OCI-LY7 (cell line): Measurements from ENCODE around the gene NR1H4.

ENCODE experiments used
- CTCF ChIP-seq: fragments of 200-600 bp; sonication (generic); conservative IDR thresholded peaks from 2 replicates; pipeline ENCODE4 v1.5.1; 2014; ENCODE audit warnings: mild to moderate bottlenecking, antibody characterized with exemption, low read length, moderate library complexity, mixed read lengths
- EZH2phosphoT487 ChIP-seq: fragments of 200-600 bp; sonication (generic); IDR thresholded peaks from 2 replicates; pipeline ENCODE4 v1.6.1; 2018; ENCODE audit warnings: low read depth, borderline replicate concordance, mild to moderate bottlenecking, mixed run types, antibody characterized with exemption, low read length, moderate library complexity, mixed read lengths

GRCh38 chr12:100521958-100522357 lies 48.3 kb downstream of the NR1H4 start:
- TF ChIP-seq CTCF (no peak), EZH2phosphoT487 (no peak)
